Trophoblast cell (in vitro differentiated cells and primary cell): ENCODE measurements around the gene THAP10.

ENCODE experiments used
- DNase-seq, 2 donors: peaks; one replicate each; pipeline ENCODE4 v3.0.0-alpha.2; 2016
- H2AFZ ChIP-seq: 2 replicates; pipeline ENCODE4 v1.6.1; 2013; ENCODE audit warnings: low read length, moderate library complexity, mild to moderate bottlenecking; ENCODE audit not compliant: insufficient read depth, poor library complexity
- H2AK5ac ChIP-seq: 2 replicates; pipeline ENCODE4 v1.6.1; 2013; ENCODE audit warnings: mild to moderate bottlenecking, low read length
- H2BK120ac ChIP-seq: 2 replicates; pipeline ENCODE4 v1.6.1; 2013; ENCODE audit warnings: low read length, mild to moderate bottlenecking, moderate library complexity; ENCODE audit not compliant: insufficient read depth, poor library complexity
- H2BK12ac ChIP-seq: 2 replicates; pipeline ENCODE4 v1.6.1; 2013; ENCODE audit warnings: mild to moderate bottlenecking, low read length, moderate library complexity
- H2BK5ac ChIP-seq: 2 replicates; pipeline ENCODE4 v1.6.1; 2013; ENCODE audit warnings: low read length, low read depth, moderate library complexity, mild to moderate bottlenecking; ENCODE audit not compliant: poor library complexity
- H3K14ac ChIP-seq: 2 replicates; pipeline ENCODE4 v1.6.1; 2013; ENCODE audit warnings: mild to moderate bottlenecking, low read length
- H3K18ac ChIP-seq: 2 replicates; pipeline ENCODE4 v1.6.1; 2013; ENCODE audit warnings: mild to moderate bottlenecking, low read length
- H3K23ac ChIP-seq: 2 replicates; pipeline ENCODE4 v1.6.1; 2013; ENCODE audit warnings: low read length
- H3K27ac ChIP-seq: 2 replicates; pipeline ENCODE4 v1.5.1; 2013; ENCODE audit warnings: low read depth, mild to moderate bottlenecking, inconsistent platforms, low read length, moderate library complexity
- H3K27me3 ChIP-seq: 2 replicates; pipeline ENCODE4 v1.6.1; 2013; ENCODE audit warnings: inconsistent platforms, mild to moderate bottlenecking, low read length, moderate library complexity; ENCODE audit not compliant: insufficient read depth
- H3K36me3 ChIP-seq, 2 experiments: 1 replicate in 1 of 2; 2 replicates in 1 of 2; pipeline ENCODE4 v1.6.1; 2013; ENCODE audit warnings: low read length in 2 of 2, mild to moderate bottlenecking in 2 of 2, moderate library complexity in 1 of 2; ENCODE audit not compliant: insufficient read depth in 2 of 2, control insufficient read depth in 1 of 2
- H3K4ac ChIP-seq: 2 replicates; pipeline ENCODE4 v1.6.1; 2013; ENCODE audit warnings: low read depth, mild to moderate bottlenecking, low read length, moderate library complexity
- H3K4me1 ChIP-seq, 2 experiments: 1 replicate in 1 of 2; 2 replicates in 1 of 2; pipeline ENCODE4 v1.6.1; 2013; ENCODE audit warnings: low read length in 2 of 2, mild to moderate bottlenecking in 2 of 2, moderate library complexity in 1 of 2; ENCODE audit not compliant: insufficient read depth in 2 of 2, control insufficient read depth in 1 of 2
- H3K4me2 ChIP-seq: 2 replicates; pipeline ENCODE4 v1.6.1; 2013; ENCODE audit warnings: inconsistent platforms, mild to moderate bottlenecking, low read length, moderate library complexity
- H3K4me3 ChIP-seq: 2 replicates; pipeline ENCODE4 v1.5.1; 2013; ENCODE audit warnings: mild to moderate bottlenecking, low read depth, low read length, inconsistent platforms
- H3K79me1 ChIP-seq: one replicate; pipeline ENCODE4 v1.6.1; 2013; ENCODE audit warnings: low read length
- H3K79me2 ChIP-seq: 2 replicates; pipeline ENCODE4 v1.6.1; 2013; ENCODE audit warnings: low read length, mild to moderate bottlenecking; ENCODE audit not compliant: control insufficient read depth, insufficient read depth, poor library complexity
- H3K9ac ChIP-seq: 2 replicates; pipeline ENCODE4 v1.6.1; 2013; ENCODE audit warnings: mild to moderate bottlenecking, low read length
- H3K9me3 ChIP-seq: 2 replicates; pipeline ENCODE4 v1.6.1; 2013; ENCODE audit warnings: low read depth, mild to moderate bottlenecking, control low read depth, inconsistent platforms, low read length; ENCODE audit not compliant: insufficient read depth
- H4K12ac ChIP-seq: 2 replicates; pipeline ENCODE4 v1.6.1; 2013; ENCODE audit warnings: low read depth, mild to moderate bottlenecking, low read length, moderate library complexity
- H4K8ac ChIP-seq: 2 replicates; pipeline ENCODE4 v1.6.1; 2013; ENCODE audit warnings: low read depth, mild to moderate bottlenecking, low read length, moderate library complexity
- H4K91ac ChIP-seq: one replicate; pipeline ENCODE4 v1.6.1; 2013; ENCODE audit warnings: low read depth, mild to moderate bottlenecking, low read length, moderate library complexity
- whole genome bisulfite sequencing: extraction: QIAGEN DNeasy Blood & Tissue Kit; methylation state at CpG from one replicate; pipeline ENCODE4 v1.1.7; 2013; ENCODE audit warnings: missing lambda C conversion rate; ENCODE audit not compliant: insufficient read length, insufficient coverage; ENCODE audit errors: extremely low coverage; 5-methylcytosine and 5-hydroxymethylcytosine counted together

Gene THAP10

GRCh38 chr15:70879401-70879800 lies 12.8 kb downstream of the THAP10 start:
- no peak overlapping the region for H2AK5ac ChIP-seq
- no peak overlapping the region for H3K18ac ChIP-seq
- H4K91ac ChIP-seq = no peak overlapping the region
- H3K4me1 ChIP-seq = no peaks in the 10 kb centered on the region
- no peak overlapping the region for H2BK12ac ChIP-seq
- H3K9ac ChIP-seq = no peak overlapping the region
- H4K12ac ChIP-seq = no peak overlapping the region
- no peak overlapping the region for H3K4ac ChIP-seq
- no peaks in the 10 kb centered on the region for H3K9me3 ChIP-seq
- no peak overlapping the region for H3K23ac ChIP-seq
- H2BK120ac ChIP-seq = no peak overlapping the region
- H3K14ac ChIP-seq = no peak overlapping the region
- H2BK5ac ChIP-seq = no peak overlapping the region
- H2AFZ ChIP-seq = no peak overlapping the region
- H3K79me1 ChIP-seq = no peaks in the 10 kb centered on the region
- H3K36me3 ChIP-seq = no peaks in the 10 kb centered on the region
- no peak overlapping the region for H3K27ac ChIP-seq
- no peaks in the 10 kb centered on the region for H3K27me3 ChIP-seq
- H3K4me2 ChIP-seq = no peak overlapping the region
- no peak overlapping the region for H4K8ac ChIP-seq
- no peaks in the 10 kb centered on the region for H3K79me2 ChIP-seq
- no peak for DNase-seq
- H3K4me3 ChIP-seq = no peak overlapping the region
- no CpG with 5 or more reads among the region's 2 CpGs for whole genome bisulfite sequencing

- no peak overlapping the region for H4K12ac ChIP-seq
- no peak overlapping the region for H2AFZ ChIP-seq
- H4K8ac ChIP-seq = no peak overlapping the region
- H2BK12ac ChIP-seq = no peak overlapping the region
- no peak overlapping the region for H3K27ac ChIP-seq
- no peak overlapping the region for H3K23ac ChIP-seq
- H2BK120ac ChIP-seq = no peak overlapping the region
- H3K18ac ChIP-seq = no peak overlapping the region
- H2AK5ac ChIP-seq = no peak overlapping the region
- no peak overlapping the region for H3K4me2 ChIP-seq
- no CpG with 5 or more reads among the region's 2 CpGs for WGBS
- no peak overlapping the region for H3K9ac ChIP-seq
- no peak overlapping the region for H3K14ac ChIP-seq
- no peak overlapping the region for H2BK5ac ChIP-seq
- no peak overlapping the region for H4K91ac ChIP-seq
- peaks cover 3% of the 10 kb centered on the region for H3K9me3 ChIP-seq
- no peak overlapping the region for H3K4me3 ChIP-seq
- H3K79me2 ChIP-seq = no peaks in the 10 kb centered on the region
- no peaks in the 10 kb centered on the region for H3K36me3 ChIP-seq
- H3K4ac ChIP-seq = no peak overlapping the region
- no peak for DNase-seq
- H3K27me3 ChIP-seq = no peaks in the 10 kb centered on the region
- no peaks in the 10 kb centered on the region for H3K79me1 ChIP-seq
- H3K4me1 ChIP-seq = no peaks in the 10 kb centered on the region
Measured at GRCh38 chr15:70876683-70877082, 15.6 kb downstream of the THAP10 start.

- H3K9ac ChIP-seq = no peak overlapping the region
- H3K4me3 ChIP-seq = no peak overlapping the region
- H4K8ac ChIP-seq = no peak overlapping the region
- no peak overlapping the region for H3K23ac ChIP-seq
- no CpG with 5 or more reads among the region's 3 CpGs for WGBS
- peaks cover 3% of the 10 kb centered on the region for H3K9me3 ChIP-seq
- no peak overlapping the region for H2BK120ac ChIP-seq
- DNase-seq = no peak
- no peak overlapping the region for H3K14ac ChIP-seq
- no peak overlapping the region for H3K4me2 ChIP-seq
- no peaks in the 10 kb centered on the region for H3K4me1 ChIP-seq
- no peak overlapping the region for H2BK12ac ChIP-seq
- H4K91ac ChIP-seq = no peak overlapping the region
- H3K36me3 ChIP-seq = no peaks in the 10 kb centered on the region
- no peak overlapping the region for H4K12ac ChIP-seq
- no peak overlapping the region for H2AK5ac ChIP-seq
- no peak overlapping the region for H2BK5ac ChIP-seq
- no peak overlapping the region for H2AFZ ChIP-seq
- H3K79me1 ChIP-seq = no peaks in the 10 kb centered on the region
- H3K18ac ChIP-seq = no peak overlapping the region
- H3K27me3 ChIP-seq = no peaks in the 10 kb centered on the region
- H3K27ac ChIP-seq = no peak overlapping the region
- no peaks in the 10 kb centered on the region for H3K79me2 ChIP-seq
- H3K4ac ChIP-seq = no peak overlapping the region
Measured at GRCh38 chr15:70876011-70876410, 16.2 kb downstream of the THAP10 start.

- no peak overlapping the region for H3K14ac ChIP-seq
- no peak overlapping the region for H4K91ac ChIP-seq
- no peak overlapping the region for H2BK5ac ChIP-seq
- no peaks in the 10 kb centered on the region for H3K79me1 ChIP-seq
- H2BK120ac ChIP-seq = no peak overlapping the region
- H3K9ac ChIP-seq = no peak overlapping the region
- H3K4me3 ChIP-seq = no peak overlapping the region
- no peak overlapping the region for H2BK12ac ChIP-seq
- no peak overlapping the region for H4K12ac ChIP-seq
- H3K4me1 ChIP-seq = no peaks in the 10 kb centered on the region
- H3K4ac ChIP-seq = no peak overlapping the region
- H3K18ac ChIP-seq = no peak overlapping the region
- H3K79me2 ChIP-seq = no peaks in the 10 kb centered on the region
- no peaks in the 10 kb centered on the region for H3K27me3 ChIP-seq
- H4K8ac ChIP-seq = no peak overlapping the region
- no peak overlapping the region for H2AK5ac ChIP-seq
- no peak overlapping the region for H3K23ac ChIP-seq
- no peak for DNase-seq
- no peaks in the 10 kb centered on the region for H3K36me3 ChIP-seq
- WGBS = no CpG with 5 or more reads among the region's 7 CpGs
- H2AFZ ChIP-seq = no peak overlapping the region
- H3K9me3 ChIP-seq = peaks cover 3% of the 10 kb centered on the region
- no peak overlapping the region for H3K27ac ChIP-seq
- no peak overlapping the region for H3K4me2 ChIP-seq
Measured at GRCh38 chr15:70875001-70875782, 17.0 kb downstream of the THAP10 start.
